Measurements from ENCODE around the gene LAPTM5. TPM values are rescaled to one million over a fixed set of nuclear protein-coding genes. Genes with fewer than 3 reads are reported as not detected.

The LAPTM5 gene
- total RNA-seq, 1 experiment from 2014 or later: 1.5 TPM

GRCh38 chr1:30700528-30701257 is 56.9 kb downstream of the LAPTM5 start:
- intact Hi-C loops (cut with micrococcal nuclease): loop anchor here (10.0 kb wide), 2 partner anchors 266 to 906 kb away; no protein-coding TSS in a partner anchor
- Histone ChIP-seq H4K20me1 (ENCODE audit: insufficient read depth) (no peaks in the 10 kb centered on the region), H3K79me2 (ENCODE audit: insufficient read depth, low read length) (no peaks in the 10 kb centered on the region), H3K27ac (ENCODE audit: low read depth, low read length) (no peak overlapping the region), H2AFZ (ENCODE audit: low read depth, low read length, poor library complexity, severe bottlenecking) (peak overlapping the region; percentile 68), H3K36me3 (ENCODE audit: control insufficient read depth in 1 of 2, insufficient read depth in 2 of 2, low read length in 2 of 2) (no peaks in the 10 kb centered on the region), H3K9me2 (ENCODE audit: insufficient read depth) (no peaks in the 10 kb centered on the region), H3K4me3 (replicated peaks in 1 of 2; ENCODE audit: low read depth in 1 of 2, low read length in 2 of 2) (no peak overlapping the region), H3K27me3 (ENCODE audit: insufficient read depth, low read length) (no peaks in the 10 kb centered on the region), H3K4me1 (ENCODE audit: control insufficient read depth in 1 of 2, insufficient read depth in 2 of 2, low read length in 2 of 2) (peaks cover 3 to 21% of the 10 kb centered on the region in 2 experiments; a peak in 3 of 4 replicates), H3K9me3 (ENCODE audit: control insufficient read depth in 1 of 2, insufficient read depth in 1 of 2, low read depth in 1 of 2, low read length in 2 of 2) (no peaks in the 10 kb centered on the region), H3K9ac (ENCODE audit: low read length) (no peak overlapping the region), H3K4me2 (ENCODE audit: low read length) (peak overlapping the region; percentile 47)
- peak; percentile 65 for ATAC-seq
- RAD21 ChIA-PET (ENCODE audit: low non-redundant PET in 1 of 2, low total read pairs in 2 of 2, uncharacterized antibody in 2 of 2, unreplicated experiment in 2 of 2): no interaction called here
- CTCF ChIA-PET: interaction anchor here (1.4 kb wide), 1 partner anchor 320 kb away, joined by 8 read pairs; no protein-coding TSS in a partner anchor
- TF ChIP-seq MAX (IDR thresholded peaks at IDR 0.05) (peak; percentile 82), POLR2AphosphoS5 (IDR thresholded peaks at IDR 0.05; ENCODE audit: low read depth, low read length) (no peak), TCF7L2 (IDR thresholded peaks at IDR 0.05; ENCODE audit: borderline replicate concordance, extremely low read depth, insufficient read depth, insufficient read length) (no peak), RAD21 (IDR thresholded peaks at IDR 0.05; ENCODE audit: low read depth) (no peak), FOSL1 (IDR thresholded peaks at IDR 0.05; ENCODE audit: low read depth) (peak; percentile 50)
- DNase-seq (ENCODE audit: low read depth, low spot score): no peak
- no TSS peak for BruUV-seq (replicated peaks)
- POLR2A ChIA-PET: interaction anchor here (0.7 kb wide), 1 partner anchor 16 kb away, joined by 3 read pairs; no protein-coding TSS in a partner anchor

GRCh38 chr1:30699762-30700161 is 57.8 kb downstream of the LAPTM5 start:
- H3K27ac ChIP-seq (ENCODE audit: low read depth, low read length): no peak overlapping the region
- H4K20me1 ChIP-seq (ENCODE audit: insufficient read depth): no peaks in the 10 kb centered on the region
- ChIA-PET RAD21 (ENCODE audit: low non-redundant PET in 1 of 2, low total read pairs in 2 of 2, uncharacterized antibody in 2 of 2, unreplicated experiment in 2 of 2) (interaction anchor here in 1 of 2 experiments (0.6 kb wide), 1 partner anchor 14 kb away, joined by 5 read pairs; no protein-coding TSS in a partner anchor), POLR2A (no interaction called here), CTCF (interaction anchor here (1.4 kb wide), 1 partner anchor 319 kb away, joined by 8 read pairs; no protein-coding TSS in a partner anchor)
- no peak overlapping the region for H3K9ac ChIP-seq (ENCODE audit: low read length)
- no peaks in the 10 kb centered on the region for H3K79me2 ChIP-seq (ENCODE audit: insufficient read depth, low read length)
- no peaks in the 10 kb centered on the region for H3K9me3 ChIP-seq (ENCODE audit: control insufficient read depth in 1 of 2, insufficient read depth in 1 of 2, low read depth in 1 of 2, low read length in 2 of 2)
- H3K4me2 ChIP-seq (ENCODE audit: low read length): no peak overlapping the region
- DNase-seq (ENCODE audit: low read depth, low spot score) (no peak), ATAC-seq (no peak)
- H2AFZ ChIP-seq (ENCODE audit: low read depth, low read length, poor library complexity, severe bottlenecking): no peak overlapping the region
- BruUV-seq (replicated peaks): no TSS peak
- no peaks in the 10 kb centered on the region for H3K9me2 ChIP-seq (ENCODE audit: insufficient read depth)
- H3K36me3 ChIP-seq (ENCODE audit: control insufficient read depth in 1 of 2, insufficient read depth in 2 of 2, low read length in 2 of 2): no peaks in the 10 kb centered on the region
- no peaks in the 10 kb centered on the region for H3K27me3 ChIP-seq (ENCODE audit: insufficient read depth, low read length)
- no peak overlapping the region for H3K4me3 ChIP-seq (replicated peaks in 1 of 2; ENCODE audit: low read depth in 1 of 2, low read length in 2 of 2)
- intact Hi-C loops (cut with micrococcal nuclease): loop anchor here (10.0 kb wide), 2 partner anchors 265 to 905 kb away; no protein-coding TSS in a partner anchor
- peaks cover 3 to 21% of the 10 kb centered on the region in 2 experiments; a peak in 3 of 4 replicates for H3K4me1 ChIP-seq (ENCODE audit: control insufficient read depth in 1 of 2, insufficient read depth in 2 of 2, low read length in 2 of 2)
- no peak for TF ChIP-seq POLR2A (IDR thresholded peaks at IDR 0.05; ENCODE audit: borderline replicate concordance, extremely low read depth, insufficient read depth, insufficient read length)
- no peak for TF ChIP-seq EGR1 (IDR thresholded peaks at IDR 0.05; ENCODE audit: low read depth)
- no peak for TF ChIP-seq CTCF (IDR thresholded peaks at IDR 0.05 in 2 of 3, conservative IDR thresholded peaks at IDR 0.05 in 1 of 3; ENCODE audit: borderline replicate concordance in 1 of 3, insufficient read depth in 1 of 3, low read depth in 2 of 3, low read length in 2 of 3)
- no peak for TF ChIP-seq TCF7L2 (IDR thresholded peaks at IDR 0.05; ENCODE audit: borderline replicate concordance, extremely low read depth, insufficient read depth, insufficient read length)
- no peak for TF ChIP-seq SRF (IDR thresholded peaks at IDR 0.05; ENCODE audit: low read depth)
- TF ChIP-seq CBX3 (IDR thresholded peaks at IDR 0.05; ENCODE audit: low read depth): no peak
- TF ChIP-seq FOSL1 (IDR thresholded peaks at IDR 0.05; ENCODE audit: low read depth): no peak
- TF ChIP-seq CEBPB (IDR thresholded peaks at IDR 0.05; ENCODE audit: low read depth): no peak
- TF ChIP-seq EZH2 (IDR thresholded peaks at IDR 0.05): no peak
- TF ChIP-seq SIN3A (IDR thresholded peaks at IDR 0.05; ENCODE audit: low read depth): no peak
- TF ChIP-seq ZNF274 (IDR thresholded peaks at IDR 0.05; ENCODE audit: low read depth, low read length): no peak

Measured in HCT116 (cell line).